ENCODE results near the gene PDE9A.

PDE9A gene

GRCh38 chr21:42745511-42746239, 92.3 kb downstream of the PDE9A start:
- DNase-seq: no peak

- DNase-seq: no peak
Measured at GRCh38 chr21:42746240-42746592, 92.8 kb downstream of the PDE9A start.

- no peak for DNase-seq
Measured at GRCh38 chr21:42746593-42747275, 93.3 kb downstream of the PDE9A start.

- no peak for DNase-seq
Measured at GRCh38 chr21:42747276-42747701, 93.9 kb downstream of the PDE9A start.

- no peak for DNase-seq
Measured at GRCh38 chr21:42747746-42748351, 94.4 kb downstream of the PDE9A start.

- DNase-seq: no peak
Measured at GRCh38 chr21:42748620-42749176, 95.3 kb downstream of the PDE9A start.

- DNase-seq: no peak
Measured at GRCh38 chr21:42750737-42751530, 97.5 kb downstream of the PDE9A start.

GRCh38 chr21:42751866-42752265, 98.4 kb downstream of the PDE9A start:
- DNase-seq: no peak

GRCh38 chr21:42753804-42754203, 100.4 kb downstream of the PDE9A start:
- no peak for DNase-seq

GRCh38 chr21:42754270-42754933, 101.0 kb downstream of the PDE9A start:
- peak; percentile 6 to 51 for DNase-seq

GRCh38 chr21:42755031-42755665, 101.7 kb downstream of the PDE9A start:
- DNase-seq: no peak

GRCh38 chr21:42755766-42756579, 102.6 kb downstream of the PDE9A start:
- no peak for DNase-seq

- no peak for DNase-seq
Measured at GRCh38 chr21:42756580-42757250, 103.3 kb downstream of the PDE9A start.

GRCh38 chr21:42757422-42757821, 104.0 kb downstream of the PDE9A start:
- DNase-seq: no peak

GRCh38 chr21:42757826-42758655, 104.6 kb downstream of the PDE9A start:
- DNase-seq: no peak

GRCh38 chr21:42758721-42759593, 105.5 kb downstream of the PDE9A start:
- DNase-seq: no peak

- DNase-seq: no peak
Measured at GRCh38 chr21:42759594-42759927, 106.1 kb downstream of the PDE9A start.

- DNase-seq: no peak
Measured at GRCh38 chr21:42760361-42760950, 107.0 kb downstream of the PDE9A start.

All from cerebellar nuclear complex (tissue), 1 donor.